Measurements from ENCODE around the gene RNF126.
"Not testable (repeated sequence)": the region's sequence is repeated elsewhere in the genome, so short reads cannot be mapped to it uniquely, and the experiment has no call there.

The RNF126 gene

GRCh38 chr19:628168-628567, 34.8 kb downstream of the RNF126 start:
- peak; percentile 51 for TF ChIP-seq CTCF (IDR thresholded peaks at IDR 0.05; ENCODE audit: low read depth, low read length)
- no peak overlapping the region for H3K4me3 ChIP-seq (ENCODE audit: low read depth, low read length)
- DNase-seq (ENCODE audit: low read depth, low spot score) = no peak
- in situ Hi-C loops (cut with HindIII; ENCODE audit: low sequenced_read_pairs) = no loop called here

- H3K4me3 ChIP-seq (ENCODE audit: low read depth, low read length); in situ Hi-C loops (cut with HindIII; ENCODE audit: low sequenced_read_pairs); DNase-seq (ENCODE audit: low read depth, low spot score): not testable (repeated sequence)
Observed at GRCh38 chr19:626566-626965, 36.4 kb downstream of the RNF126 start.

GRCh38 chr19:625257-625656, 37.8 kb downstream of the RNF126 start:
- DNase-seq (ENCODE audit: low read depth, low spot score) = no peak
- TF ChIP-seq CTCF (IDR thresholded peaks at IDR 0.05; ENCODE audit: low read depth, low read length) = no peak
- in situ Hi-C loops (cut with HindIII; ENCODE audit: low sequenced_read_pairs) = no loop called here
- no peak overlapping the region for H3K4me3 ChIP-seq (ENCODE audit: low read depth, low read length)

- H3K4me3 ChIP-seq (ENCODE audit: low read depth, low read length) = no peak overlapping the region
- no peak for TF ChIP-seq CTCF (IDR thresholded peaks at IDR 0.05; ENCODE audit: low read depth, low read length)
- in situ Hi-C loops (cut with HindIII; ENCODE audit: low sequenced_read_pairs) = no loop called here
- no peak for DNase-seq (ENCODE audit: low read depth, low spot score)
Observed at GRCh38 chr19:624433-625109, 38.4 kb downstream of the RNF126 start.

- DNase-seq (ENCODE audit: low read depth, low spot score) = peak; percentile 99
- in situ Hi-C loops (cut with HindIII; ENCODE audit: low sequenced_read_pairs) = no loop called here
- TF ChIP-seq CTCF (IDR thresholded peaks at IDR 0.05; ENCODE audit: low read depth, low read length) = no peak
- H3K4me3 ChIP-seq (ENCODE audit: low read depth, low read length) = no peak overlapping the region
Observed at GRCh38 chr19:623974-624373, 39.0 kb downstream of the RNF126 start.

- H3K4me3 ChIP-seq (ENCODE audit: low read depth, low read length) = no peak overlapping the region
- in situ Hi-C loops (cut with HindIII; ENCODE audit: low sequenced_read_pairs) = no loop called here
- no peak for TF ChIP-seq CTCF (IDR thresholded peaks at IDR 0.05; ENCODE audit: low read depth, low read length)
- no peak for DNase-seq (ENCODE audit: low read depth, low spot score)
Observed at GRCh38 chr19:623175-623916, 39.7 kb downstream of the RNF126 start.

GRCh38 chr19:622666-623065, 40.3 kb downstream of the RNF126 start:
- no peak for TF ChIP-seq CTCF (IDR thresholded peaks at IDR 0.05; ENCODE audit: low read depth, low read length)
- in situ Hi-C loops (cut with HindIII; ENCODE audit: low sequenced_read_pairs) = no loop called here
- H3K4me3 ChIP-seq (ENCODE audit: low read depth, low read length) = no peak overlapping the region
- DNase-seq (ENCODE audit: low read depth, low spot score) = no peak
